22Rv1 (cell line): ENCODE measurements around the gene LSMEM2.
"Not testable (repeated sequence)": the region's sequence is repeated elsewhere in the genome, so short reads cannot be mapped to it uniquely, and the experiment has no call there.

ENCODE experiments used
- H3K27ac ChIP-seq: fragments of 450-650 bp; 2 replicates; pipeline ENCODE4 v1.5.1; 2017
- CTCF ChIP-seq: fragments of 450-650 bp; IDR thresholded peaks from 2 replicates; pipeline ENCODE4 v1.5.1; 2017; ENCODE audit warnings: mild to moderate bottlenecking
- ZFX ChIP-seq: fragments of 450-650 bp; IDR thresholded peaks from 2 replicates; pipeline ENCODE4 v1.6.1; 2017; ENCODE audit warnings: antibody characterized with exemption, borderline replicate concordance

The LSMEM2 gene

DNA sequence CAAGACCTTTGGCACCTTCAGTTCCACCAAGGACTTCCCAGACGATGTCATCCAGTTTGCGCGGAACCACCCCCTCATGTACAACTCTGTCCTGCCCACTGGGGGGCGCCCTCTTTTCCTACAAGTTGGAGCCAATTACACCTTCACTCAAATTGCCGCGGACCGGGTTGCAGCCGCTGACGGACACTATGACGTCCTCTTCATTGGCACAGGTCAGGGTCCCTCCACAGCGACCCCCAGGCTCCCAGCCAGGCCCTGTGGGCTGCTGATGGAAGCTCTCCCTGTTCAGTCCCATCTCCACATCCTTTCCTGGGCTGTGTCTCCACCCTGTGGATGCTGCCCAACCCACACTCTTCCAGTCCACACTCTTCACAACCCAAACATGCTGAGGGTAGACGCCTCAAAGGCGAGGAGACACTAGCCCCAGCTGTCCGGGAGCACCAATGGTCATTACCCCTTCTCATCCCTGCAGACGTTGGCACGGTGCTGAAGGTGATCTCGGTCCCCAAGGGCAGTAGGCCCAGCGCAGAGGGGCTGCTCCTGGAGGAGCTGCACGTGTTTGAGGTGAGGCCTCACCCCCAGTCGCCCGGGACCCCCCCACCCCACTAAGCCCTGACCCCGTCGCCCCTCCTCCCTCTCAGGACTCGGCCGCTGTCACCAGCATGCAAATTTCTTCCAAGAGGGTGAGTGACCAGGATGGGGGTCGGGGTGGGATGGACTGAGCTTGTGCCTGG lies 4.3 kb upstream of the LSMEM2 start:
- TF ChIP-seq CTCF: peak; percentile 95
- no peak for TF ChIP-seq ZFX
- H3K27ac ChIP-seq: no peak overlapping the region

DNA sequence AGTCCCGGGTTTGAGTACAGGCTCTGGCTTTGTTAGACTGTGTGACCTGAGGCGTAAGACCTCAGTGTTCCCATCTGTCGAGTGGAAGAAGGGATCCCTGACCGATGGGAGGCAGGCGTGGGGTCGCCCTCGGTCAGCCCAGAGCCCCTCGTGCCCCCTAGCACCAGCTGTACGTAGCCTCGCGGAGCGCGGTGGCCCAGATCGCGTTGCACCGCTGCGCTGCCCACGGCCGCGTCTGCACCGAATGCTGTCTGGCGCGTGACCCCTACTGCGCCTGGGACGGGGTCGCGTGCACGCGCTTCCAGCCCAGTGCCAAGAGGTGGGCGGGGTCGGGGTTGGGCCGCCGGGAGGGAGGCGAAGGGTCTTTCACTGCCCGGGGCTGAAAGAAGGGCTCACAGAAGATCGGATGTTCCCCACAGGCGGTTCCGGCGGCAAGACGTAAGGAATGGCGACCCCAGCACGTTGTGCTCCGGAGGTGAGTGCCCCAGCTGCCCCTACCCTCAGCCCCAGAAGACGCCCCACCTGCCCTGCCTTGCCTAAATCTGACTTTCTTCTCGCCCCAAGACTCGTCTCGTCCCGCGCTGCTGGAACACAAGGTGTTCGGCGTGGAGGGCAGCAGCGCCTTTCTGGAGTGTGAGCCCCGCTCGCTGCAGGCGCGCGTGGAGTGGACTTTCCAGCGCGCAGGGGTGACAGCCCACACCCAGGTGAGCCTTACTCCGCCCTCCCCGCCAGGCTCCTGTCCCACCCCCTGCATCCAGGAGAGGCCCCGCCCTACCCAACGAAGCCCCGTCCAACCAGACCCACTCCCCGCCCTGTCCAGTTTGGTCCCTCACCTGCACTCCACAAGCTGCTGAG lies 3.5 kb upstream of the LSMEM2 start:
- TF ChIP-seq CTCF: no peak
- TF ChIP-seq ZFX: no peak
- H3K27ac ChIP-seq: no peak overlapping the region

DNA sequence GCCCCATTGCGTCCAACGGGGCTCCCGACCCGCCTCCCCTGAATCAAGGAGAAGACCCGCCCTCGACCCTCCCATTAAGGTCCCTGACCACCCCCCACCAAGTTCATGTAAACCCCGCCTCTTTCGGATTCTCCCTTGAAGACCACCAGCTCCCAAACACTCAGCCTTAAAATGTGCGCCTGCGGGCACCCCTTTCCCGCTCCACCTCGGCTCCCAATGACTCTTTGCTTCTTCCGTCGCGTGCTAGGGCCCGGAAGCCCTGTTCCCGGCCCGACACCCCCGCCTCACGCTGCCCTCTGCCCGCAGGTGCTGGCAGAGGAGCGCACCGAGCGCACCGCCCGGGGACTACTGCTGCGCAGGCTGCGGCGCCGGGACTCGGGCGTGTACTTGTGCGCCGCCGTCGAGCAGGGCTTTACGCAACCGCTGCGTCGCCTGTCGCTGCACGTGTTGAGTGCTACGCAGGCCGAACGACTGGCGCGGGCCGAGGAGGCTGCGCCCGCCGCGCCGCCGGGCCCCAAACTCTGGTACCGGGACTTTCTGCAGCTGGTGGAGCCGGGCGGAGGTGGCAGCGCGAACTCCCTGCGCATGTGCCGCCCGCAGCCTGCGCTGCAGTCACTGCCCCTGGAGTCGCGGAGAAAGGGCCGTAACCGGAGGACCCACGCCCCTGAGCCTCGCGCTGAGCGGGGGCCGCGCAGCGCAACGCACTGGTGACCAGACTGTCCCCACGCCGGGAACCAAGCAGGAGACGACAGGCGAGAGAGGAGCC lies 2.7 kb upstream of the LSMEM2 start:
- TF ChIP-seq CTCF (no peak), ZFX (no peak)
- no peak overlapping the region for H3K27ac ChIP-seq

GRCh38 chr3:50276762-50277101 lies 2.2 kb upstream of the LSMEM2 start:
- no peak overlapping the region for H3K27ac ChIP-seq
- TF ChIP-seq ZFX (no peak), CTCF (no peak)

GRCh38 chr3:50278123-50278879 lies 586 bp upstream of the LSMEM2 start:
- H3K27ac ChIP-seq: no peak overlapping the region
- TF ChIP-seq CTCF (no peak), ZFX (no peak)

GRCh38 chr3:50279255-50280016 lies 549 bp downstream of the LSMEM2 start:
- TF ChIP-seq CTCF (no peak), ZFX (no peak)
- no peak overlapping the region for H3K27ac ChIP-seq

DNA sequence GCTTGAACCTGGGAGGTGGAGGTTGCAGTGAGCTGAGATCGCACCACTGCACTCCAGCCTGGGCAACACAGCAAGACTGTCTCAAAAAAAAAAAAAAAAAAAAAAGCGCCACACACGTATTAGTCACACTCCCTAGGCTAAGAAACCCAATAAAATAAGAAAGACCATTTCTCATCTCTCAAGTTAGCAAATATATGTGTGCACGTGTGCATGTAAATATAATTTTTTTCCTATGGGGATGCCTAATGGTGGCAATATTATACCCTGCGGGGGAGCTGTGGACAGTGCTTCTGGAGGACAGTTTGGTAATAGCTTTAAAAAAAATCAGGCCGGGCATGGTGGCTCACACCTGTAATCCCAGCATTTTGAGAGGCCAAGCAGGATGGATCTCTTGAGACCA lies 5.2 kb downstream of the LSMEM2 start:
- H3K27ac ChIP-seq: not testable (repeated sequence)
